GM12878 (cell line): ENCODE measurements around the gene PRKCD. TPM values are rescaled to one million over a fixed set of nuclear protein-coding genes. Genes with fewer than 3 reads are reported as not detected.
A peak's percentile ranks its signal among the peaks of the same experiment; 100 is the strongest.

Source experiments
- BRCA1 ChIP-seq: IDR thresholded peaks from 2 replicates; pipeline ENCODE4 v1.6.1; 2011; ENCODE audit warnings: low read depth, low read length, improper control_type of control experiment
- E4F1 ChIP-seq: fragments of 450-650 bp; IDR thresholded peaks from 2 replicates; pipeline ENCODE4 v1.6.1; 2018; ENCODE audit warnings: borderline replicate concordance, mild to moderate bottlenecking; ENCODE audit not compliant: partially characterized antibody
- EGR1 ChIP-seq, 2 experiments: IDR thresholded peaks; 1 replicate in 1 of 2; 2 replicates in 1 of 2; pipeline ENCODE4 v1.6.1; 2011 to 2012; ENCODE audit warnings: low read depth in 2 of 2, low read length in 2 of 2, borderline replicate concordance in 1 of 2, mild to moderate bottlenecking in 1 of 2, moderate library complexity in 1 of 2
- HCFC1 ChIP-seq: fragments of 150-350 bp; IDR thresholded peaks from 2 replicates; pipeline ENCODE4 v1.6.1; 2014; ENCODE audit warnings: low read length
- NBN ChIP-seq: fragments of 450-650 bp; IDR thresholded peaks from 2 replicates; pipeline ENCODE4 v1.6.1; 2016
- NR2C1 ChIP-seq: fragments of 450-650 bp; IDR thresholded peaks from 2 replicates; pipeline ENCODE4 v1.6.1; 2017; ENCODE audit warnings: antibody characterized with exemption, mild to moderate bottlenecking, moderate library complexity
- PKNOX1 ChIP-seq: fragments of 450-650 bp; IDR thresholded peaks from 2 replicates; pipeline ENCODE4 v1.6.1; 2016; ENCODE audit warnings: mild to moderate bottlenecking
- POLR2AphosphoS2 ChIP-seq: IDR thresholded peaks from 2 replicates; pipeline ENCODE4 v1.6.1; 2011; ENCODE audit warnings: low read depth, mild to moderate bottlenecking, low read length, improper control_type of control experiment, moderate library complexity
- SIX5 ChIP-seq: IDR thresholded peaks from 2 replicates; pipeline ENCODE4 v1.6.1; 2011; ENCODE audit warnings: mild to moderate bottlenecking, low read depth, low read length, moderate library complexity; ENCODE audit not compliant: severe bottlenecking
- SPI1 ChIP-seq: IDR thresholded peaks from 2 replicates; pipeline ENCODE4 v1.6.1; 2011; ENCODE audit warnings: low read depth, mild to moderate bottlenecking, low read length, moderate library complexity, borderline replicate concordance; ENCODE audit not compliant: insufficient read depth
- SRF ChIP-seq, 2 experiments: IDR thresholded peaks; 2 replicates each; pipeline ENCODE4 v1.6.1; 2011; ENCODE audit warnings: low read depth in 2 of 2, low read length in 2 of 2, mild to moderate bottlenecking in 1 of 2, moderate library complexity in 1 of 2
- ZBTB4 ChIP-seq: fragments of 450-650 bp; formaldehyde crosslinking; IDR thresholded peaks from 2 replicates; pipeline ENCODE4 v1.4.0; 2022; ENCODE audit warnings: mild to moderate bottlenecking, moderate library complexity
- ZNF687 ChIP-seq: fragments of 450-650 bp; IDR thresholded peaks from 2 replicates; pipeline ENCODE4 v1.6.1; 2017; ENCODE audit warnings: mild to moderate bottlenecking, moderate library complexity
- polyA plus RNA-seq, 11 experiments: library from polyadenylated mRNA; depleted of rRNA in 4 of 11; unstranded in 6 of 11; stranded (reverse) in 5 of 11; fragments of >200 nt; fragmentation: Nextera tagmentation in 4 of 11; fragmentation: Illumina TruSeq in 1 of 11; extraction: Ambion mirVana in 4 of 11; extraction: Trizol in 1 of 11; gene quantifications; 1 replicate in 1 of 11; 2 replicates in 10 of 11; pipeline versions ENCODE4 v1.2.1 to v1.2.3, GENCODE V29; 2011 to 2016; ENCODE audit warnings: inconsistent platforms in 2 of 11, missing spikeins in 2 of 11, low read depth in 1 of 11
- total RNA-seq, 4 experiments: library from RNA; depleted of rRNA in 3 of 4; stranded (reverse); fragments of >200 nt in 3 of 4; fragmentation: Illumina TruSeq in 1 of 4; extraction: Trizol in 1 of 4; gene quantifications; 2 replicates each; pipeline versions ENCODE4 v1.2.1 to v1.2.3, GENCODE V29; 2013 to 2021
- TF ChIP-seq, protein P1 (sequence below): fragments of 450-650 bp; IDR thresholded peaks from 2 replicates; pipeline ENCODE4 v1.6.1; 2017; ENCODE audit warnings: borderline replicate concordance

The PRKCD gene
- total and polyA plus RNA-seq, 10 of the 15 experiments (the other 5 are each of a cell fraction or from before 2014, with no cell fraction given), result 10.0 to 114 (median 42.4) TPM

DNA sequence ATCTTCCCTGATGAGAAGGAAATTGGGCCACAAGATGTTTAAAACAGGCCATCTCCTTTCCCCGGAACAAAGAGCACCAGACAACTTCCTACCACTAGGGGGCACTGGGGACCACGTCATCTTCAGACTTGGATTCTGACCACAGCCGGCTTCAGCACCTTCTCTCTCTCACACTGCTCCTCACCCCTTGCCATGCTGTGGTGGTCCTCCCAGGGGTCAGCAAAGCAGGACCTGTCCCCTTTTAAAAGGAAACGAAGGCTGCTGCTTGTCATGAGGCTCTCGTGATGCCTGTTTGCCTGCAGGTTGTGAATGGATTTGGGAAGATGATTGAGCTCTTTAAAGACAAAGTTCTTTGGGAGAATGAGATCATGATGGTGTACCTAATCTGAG, 47.0 kb upstream of the PRKCD start (continued):
- TF ChIP-seq ZNF687 (no peak), HCFC1 (no peak), SIX5 (no peak), SPI1 (no peak), EGR1 (IDR thresholded peaks at IDR 0.05; ENCODE audit: borderline replicate concordance in 1 of 2, low read depth in 2 of 2, low read length in 2 of 2) (no peak), NBN (0 out of 2 replicates have a peak, but pooled peaks have one; percentile 55), BRCA1 (no peak), PKNOX1 (no peak), SRF (IDR thresholded peaks at IDR 0.05; ENCODE audit: low read depth in 2 of 2, low read length in 2 of 2) (no peak), E4F1 (no peak), POLR2AphosphoS2 (no peak), NR2C1 (no peak), ZBTB4 (CRISPR knock-in tag) (no peak)
- TF ChIP-seq, protein P1, sequence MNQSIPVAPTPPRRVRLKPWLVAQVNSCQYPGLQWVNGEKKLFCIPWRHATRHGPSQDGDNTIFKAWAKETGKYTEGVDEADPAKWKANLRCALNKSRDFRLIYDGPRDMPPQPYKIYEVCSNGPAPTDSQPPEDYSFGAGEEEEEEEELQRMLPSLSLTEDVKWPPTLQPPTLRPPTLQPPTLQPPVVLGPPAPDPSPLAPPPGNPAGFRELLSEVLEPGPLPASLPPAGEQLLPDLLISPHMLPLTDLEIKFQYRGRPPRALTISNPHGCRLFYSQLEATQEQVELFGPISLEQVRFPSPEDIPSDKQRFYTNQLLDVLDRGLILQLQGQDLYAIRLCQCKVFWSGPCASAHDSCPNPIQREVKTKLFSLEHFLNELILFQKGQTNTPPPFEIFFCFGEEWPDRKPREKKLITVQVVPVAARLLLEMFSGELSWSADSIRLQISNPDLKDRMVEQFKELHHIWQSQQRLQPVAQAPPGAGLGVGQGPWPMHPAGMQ, result no peak
